Muscle layer of duodenum (tissue), 2 donors: ENCODE measurements around the gene DISC1.

ENCODE experiments used
- H3K27ac ChIP-seq: one replicate; pipeline ENCODE4 v1.7.0; 2013; ENCODE audit warnings: mild to moderate bottlenecking, low read length
- H3K27me3 ChIP-seq: one replicate; pipeline ENCODE4 v1.7.0; 2013; ENCODE audit warnings: low read depth, mild to moderate bottlenecking, control low read depth, low read length
- H3K36me3 ChIP-seq, 2 donors: one replicate each; pipeline ENCODE4 v1.7.0; 2013; ENCODE audit warnings: low read length in 2 of 2, control low read depth in 1 of 2, mild to moderate bottlenecking in 1 of 2; ENCODE audit not compliant: insufficient read depth in 2 of 2, control insufficient read depth in 1 of 2
- H3K4me1 ChIP-seq, 2 donors: one replicate each; pipeline ENCODE4 v1.7.0; 2013; ENCODE audit warnings: low read length in 2 of 2, mild to moderate bottlenecking in 2 of 2, control low read depth in 1 of 2, moderate library complexity in 1 of 2; ENCODE audit not compliant: insufficient read depth in 2 of 2, control insufficient read depth in 1 of 2
- H3K4me3 ChIP-seq, 2 donors: one replicate each; pipeline ENCODE4 v1.7.0; 2013; ENCODE audit warnings: low read length in 2 of 2, low read depth in 1 of 2, mild to moderate bottlenecking in 1 of 2
- H3K9me3 ChIP-seq, 2 donors: one replicate each; pipeline ENCODE4 v1.7.0; 2013; ENCODE audit warnings: low read length in 2 of 2, control low read depth in 1 of 2, mild to moderate bottlenecking in 1 of 2; ENCODE audit not compliant: control insufficient read depth in 1 of 2
- donor health status: healthy.

DISC1 gene

DNA sequence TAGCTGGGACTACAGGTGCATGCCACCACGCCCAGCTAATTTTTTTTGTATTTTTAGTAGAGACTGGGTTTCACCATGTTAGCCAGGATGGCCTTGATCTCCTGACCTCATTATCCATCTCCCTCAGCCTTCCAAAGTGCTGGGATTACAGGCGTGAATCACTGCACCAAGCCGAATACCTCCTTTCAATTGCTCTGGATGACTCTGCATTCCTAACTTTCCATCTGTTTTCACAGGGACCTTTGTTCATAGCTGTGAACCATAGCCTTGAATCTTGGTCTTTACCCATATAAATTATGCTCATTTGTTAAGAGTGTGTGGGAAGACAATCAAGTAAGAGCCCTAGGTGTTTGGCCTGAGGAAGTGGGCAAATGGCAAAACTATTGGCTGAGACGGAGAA, 422.7 kb downstream of the DISC1 start:
- no peaks in the 10 kb centered on the region for H3K4me1 ChIP-seq
- H3K4me3 ChIP-seq: no peak overlapping the region
- H3K27ac ChIP-seq: no peak overlapping the region
- H3K9me3 ChIP-seq: no peaks in the 10 kb centered on the region
- no peaks in the 10 kb centered on the region for H3K36me3 ChIP-seq
- no peaks in the 10 kb centered on the region for H3K27me3 ChIP-seq

DNA sequence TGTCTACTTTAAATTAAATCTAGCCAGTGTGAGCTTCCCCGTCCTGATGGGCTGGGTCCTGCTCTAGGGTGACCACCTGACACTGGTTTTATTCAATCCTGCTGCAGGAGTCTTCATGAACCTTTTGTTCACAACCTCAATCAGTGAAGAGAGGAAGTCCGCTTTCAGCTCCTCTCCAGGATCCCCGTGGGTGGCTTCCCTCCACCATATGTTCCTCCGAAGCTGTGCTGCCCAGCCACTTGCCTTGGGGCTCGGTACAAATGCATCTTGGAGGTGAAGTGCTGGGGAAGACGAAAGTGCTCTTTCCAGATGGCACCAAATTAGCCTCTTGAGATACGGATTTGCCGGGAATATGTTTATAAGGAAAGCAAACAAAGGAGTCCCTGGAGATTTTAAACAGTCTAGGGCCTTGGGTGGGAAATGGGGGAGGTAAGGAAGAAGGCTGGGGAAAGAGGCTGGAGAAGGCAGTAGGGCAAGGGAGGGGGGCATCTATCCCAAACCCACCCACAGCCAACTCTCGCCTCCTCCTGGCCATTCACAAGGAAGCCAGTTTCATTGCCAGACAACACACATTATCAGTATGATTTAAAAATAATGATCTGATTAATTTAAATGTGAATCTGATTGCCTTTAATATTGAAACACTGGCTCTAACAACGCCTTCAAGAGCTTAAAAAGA, 430.8 kb downstream of the DISC1 start:
- Histone ChIP-seq H3K27ac (no peak overlapping the region), H3K9me3 (no peaks in the 10 kb centered on the region), H3K27me3 (no peaks in the 10 kb centered on the region), H3K4me1 (no peaks in the 10 kb centered on the region), H3K36me3 (no peaks in the 10 kb centered on the region), H3K4me3 (no peak overlapping the region)

DNA sequence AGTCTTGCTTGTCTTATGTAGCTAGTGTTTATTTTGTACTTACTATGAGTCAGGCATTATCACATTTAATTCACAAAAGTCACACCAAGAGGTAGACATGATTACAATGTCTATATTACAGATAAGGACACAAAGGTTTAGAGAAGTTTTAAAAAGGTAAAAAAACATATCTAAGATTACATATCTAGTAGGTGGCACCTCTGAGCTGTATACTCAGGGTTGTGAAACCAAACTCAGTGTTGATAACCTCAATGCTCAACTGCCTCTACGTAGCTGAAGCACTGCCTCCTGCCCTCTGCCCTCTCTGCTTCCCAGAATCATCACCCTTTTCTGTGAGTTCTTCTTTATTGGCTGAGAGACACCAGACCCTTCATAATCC, 431.3 kb downstream of the DISC1 start:
- Histone ChIP-seq H3K9me3 (no peaks in the 10 kb centered on the region), H3K27ac (no peak overlapping the region), H3K36me3 (no peaks in the 10 kb centered on the region), H3K27me3 (no peaks in the 10 kb centered on the region), H3K4me1 (no peaks in the 10 kb centered on the region), H3K4me3 (no peak overlapping the region)

DNA sequence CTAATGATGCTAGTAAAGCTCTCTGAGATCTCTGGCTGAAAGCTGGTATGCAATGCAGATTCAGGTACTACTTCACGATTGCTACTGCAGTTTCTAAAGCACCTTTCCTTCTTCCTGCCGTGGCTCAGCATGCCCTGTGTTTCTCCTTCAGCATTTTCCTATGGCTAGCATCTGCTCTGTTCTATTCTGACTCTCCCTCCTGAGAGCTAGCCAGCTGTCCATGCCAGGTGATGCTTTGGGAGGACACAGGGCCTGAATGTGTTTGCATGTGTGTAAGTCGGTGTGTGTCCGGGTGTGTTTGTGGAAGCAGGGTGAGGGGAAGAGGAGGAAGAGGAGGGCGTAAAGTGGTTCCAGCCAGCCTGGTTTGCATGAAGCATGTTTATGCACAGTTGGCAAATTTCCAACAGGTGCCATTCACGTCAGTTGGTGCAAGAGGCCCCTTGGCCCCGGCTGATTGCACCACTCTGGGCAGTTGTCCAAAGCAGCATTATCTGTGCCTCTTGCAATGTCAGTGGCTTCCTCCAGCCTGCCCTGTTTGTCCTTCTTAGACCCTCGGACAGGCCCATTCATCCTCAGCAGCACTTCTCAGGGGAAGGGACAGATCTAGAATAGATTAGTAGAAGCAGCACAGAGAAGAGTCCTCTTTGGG, 433.3 kb downstream of the DISC1 start:
- H3K4me3 ChIP-seq: no peak overlapping the region
- H3K9me3 ChIP-seq: no peaks in the 10 kb centered on the region
- H3K27me3 ChIP-seq: no peaks in the 10 kb centered on the region
- H3K36me3 ChIP-seq: no peaks in the 10 kb centered on the region
- no peak overlapping the region for H3K27ac ChIP-seq
- no peaks in the 10 kb centered on the region for H3K4me1 ChIP-seq

DNA sequence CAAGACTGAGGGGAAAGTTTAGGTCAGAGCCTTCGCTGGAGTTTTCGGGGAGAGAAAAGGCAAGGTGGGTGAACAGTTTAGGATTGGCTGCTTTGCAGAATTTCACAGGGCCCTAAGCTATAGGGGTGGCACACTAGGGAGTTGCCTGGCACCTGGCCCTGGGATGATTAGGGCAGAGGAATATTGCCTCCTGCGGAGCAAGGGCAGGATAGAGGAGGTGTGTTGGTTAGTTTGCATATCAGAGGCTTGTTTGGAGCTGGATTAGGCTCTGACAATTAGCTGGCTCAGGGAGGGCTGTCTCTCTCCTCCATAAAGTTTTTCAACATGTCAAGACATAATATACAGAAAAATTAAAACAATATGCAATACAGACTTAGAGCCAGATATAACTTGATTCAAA, 436.4 kb downstream of the DISC1 start:
- H3K4me3 ChIP-seq: no peak overlapping the region
- no peaks in the 10 kb centered on the region for H3K27me3 ChIP-seq
- no peak overlapping the region for H3K27ac ChIP-seq
- no peaks in the 10 kb centered on the region for H3K9me3 ChIP-seq
- H3K36me3 ChIP-seq: no peaks in the 10 kb centered on the region
- H3K4me1 ChIP-seq: no peaks in the 10 kb centered on the region

DNA sequence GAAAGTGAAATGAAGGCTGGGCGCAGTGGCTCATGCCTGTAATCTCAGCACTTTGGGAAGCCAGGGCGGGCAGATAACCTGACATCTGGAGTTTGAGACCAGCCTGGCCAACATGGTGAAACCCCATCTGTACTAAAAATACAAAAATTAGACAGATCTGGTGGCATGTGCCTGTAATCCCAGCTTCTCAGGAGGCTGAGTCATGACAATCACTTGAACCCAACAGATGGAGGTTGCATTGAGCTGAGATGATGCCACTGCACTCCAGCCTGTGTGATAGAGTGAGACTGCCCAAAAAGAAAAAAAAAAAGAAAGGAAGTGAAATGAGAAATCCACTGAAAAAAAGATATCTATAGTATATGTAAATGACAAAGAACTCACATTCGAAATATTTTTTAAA, 439.9 kb downstream of the DISC1 start:
- H3K27me3 ChIP-seq: no peaks in the 10 kb centered on the region
- H3K9me3 ChIP-seq: no peaks in the 10 kb centered on the region
- H3K4me3 ChIP-seq: no peak overlapping the region
- no peaks in the 10 kb centered on the region for H3K36me3 ChIP-seq
- no peaks in the 10 kb centered on the region for H3K4me1 ChIP-seq
- no peak overlapping the region for H3K27ac ChIP-seq

DNA sequence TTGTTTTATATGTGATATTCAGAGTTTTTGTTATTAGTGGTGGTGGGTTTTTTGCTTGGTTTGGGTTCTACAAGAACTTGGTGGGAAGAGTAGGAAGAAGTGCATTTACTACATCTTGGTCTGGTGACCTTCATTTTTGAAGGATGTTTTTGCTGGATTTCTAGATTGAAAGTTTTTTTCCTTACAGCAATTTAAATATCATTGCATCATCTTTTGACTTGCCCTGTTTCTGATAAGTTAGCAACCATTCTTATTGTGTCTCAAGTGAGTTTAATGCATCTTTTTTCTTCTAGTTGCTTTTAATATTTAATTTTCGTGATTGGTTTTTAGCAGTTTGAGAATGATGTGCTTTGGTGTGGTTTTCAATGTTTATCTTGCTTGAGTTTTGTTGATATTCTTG, 447.7 kb downstream of the DISC1 start:
- Histone ChIP-seq H3K4me3 (no peak overlapping the region), H3K27ac (no peak overlapping the region), H3K4me1 (no peaks in the 10 kb centered on the region), H3K36me3 (no peaks in the 10 kb centered on the region), H3K27me3 (no peaks in the 10 kb centered on the region), H3K9me3 (no peaks in the 10 kb centered on the region)

DNA sequence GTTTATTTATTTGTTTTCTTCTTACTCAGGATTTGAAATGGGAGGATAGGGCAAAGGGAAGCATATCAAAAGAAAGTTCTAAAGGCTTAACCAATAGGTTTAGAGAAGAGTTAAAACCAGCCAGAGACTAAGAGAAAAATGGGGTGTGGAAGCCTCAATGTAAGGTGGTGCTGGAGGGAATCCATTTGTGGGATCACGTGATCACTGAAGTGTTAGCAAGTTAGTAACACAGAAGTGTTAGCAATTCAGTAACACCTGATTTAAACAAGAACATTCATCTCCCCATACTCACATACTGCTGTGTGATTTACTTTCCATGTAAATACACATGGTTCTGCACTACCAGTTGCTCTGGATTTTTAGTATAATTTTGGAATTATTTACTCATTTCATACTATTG, 451.2 kb downstream of the DISC1 start:
- no peaks in the 10 kb centered on the region for H3K9me3 ChIP-seq
- no peaks in the 10 kb centered on the region for H3K27me3 ChIP-seq
- no peak overlapping the region for H3K27ac ChIP-seq
- no peaks in the 10 kb centered on the region for H3K4me1 ChIP-seq
- no peaks in the 10 kb centered on the region for H3K36me3 ChIP-seq
- H3K4me3 ChIP-seq: no peak overlapping the region

DNA sequence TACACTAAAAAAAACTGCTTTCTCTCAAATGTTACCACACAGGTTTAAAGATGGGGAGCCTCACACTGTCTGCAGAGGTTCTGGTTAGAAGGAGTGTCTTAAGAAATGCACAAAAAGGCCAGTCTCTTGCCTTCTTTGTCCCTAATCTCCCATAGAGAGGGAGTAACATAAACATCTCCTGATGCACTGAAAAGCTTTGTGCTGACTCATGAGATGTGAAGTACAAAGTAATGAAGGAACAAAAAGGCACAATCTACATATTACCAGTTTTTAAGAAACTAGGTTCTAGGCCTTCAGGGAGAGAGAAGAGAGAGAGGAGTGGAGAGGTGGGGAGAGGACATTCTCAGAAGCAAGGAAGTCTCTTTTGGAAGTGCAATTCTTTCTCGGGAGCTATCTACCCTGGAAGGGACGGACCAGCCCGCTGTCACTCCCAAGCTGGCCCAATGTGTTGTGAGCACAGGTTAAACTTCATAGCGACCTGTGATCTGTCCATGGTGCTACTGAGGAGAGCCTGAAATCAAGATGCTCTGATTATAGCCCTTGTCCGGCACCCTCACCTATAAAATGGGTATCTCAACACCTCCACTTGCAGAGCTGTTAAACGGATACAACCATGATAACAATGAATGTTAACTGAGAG, 458.1 kb downstream of the DISC1 start:
- H3K4me1 ChIP-seq: no peaks in the 10 kb centered on the region
- no peaks in the 10 kb centered on the region for H3K27me3 ChIP-seq
- no peaks in the 10 kb centered on the region for H3K9me3 ChIP-seq
- H3K36me3 ChIP-seq: no peaks in the 10 kb centered on the region
- no peak overlapping the region for H3K4me3 ChIP-seq
- H3K27ac ChIP-seq: no peak overlapping the region

DNA sequence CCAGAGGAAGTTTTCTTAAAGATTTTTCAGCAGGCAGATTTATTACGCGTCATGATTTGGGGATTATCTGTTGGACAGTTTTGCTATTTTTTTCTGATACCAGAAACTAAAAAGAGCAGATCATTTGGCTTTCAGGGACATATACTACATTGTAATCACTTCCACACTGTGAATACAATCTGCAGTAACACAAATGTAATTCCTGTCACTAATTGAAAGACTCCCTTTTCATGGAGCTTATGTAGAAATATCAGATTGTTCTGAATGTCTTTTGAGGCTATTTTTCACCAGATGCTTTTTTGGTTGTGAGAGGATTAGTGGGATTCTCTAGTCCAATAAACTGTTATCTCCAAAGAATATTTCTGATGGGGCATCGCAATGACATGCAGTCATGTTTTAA, 464.2 kb downstream of the DISC1 start:
- H3K36me3 ChIP-seq: no peaks in the 10 kb centered on the region
- H3K4me3 ChIP-seq: no peak overlapping the region
- H3K27me3 ChIP-seq: no peaks in the 10 kb centered on the region
- no peaks in the 10 kb centered on the region for H3K9me3 ChIP-seq
- H3K4me1 ChIP-seq: no peaks in the 10 kb centered on the region
- H3K27ac ChIP-seq: no peak overlapping the region
